Measurements from ENCODE around the gene ZNF184.

ZNF184 gene

DNA sequence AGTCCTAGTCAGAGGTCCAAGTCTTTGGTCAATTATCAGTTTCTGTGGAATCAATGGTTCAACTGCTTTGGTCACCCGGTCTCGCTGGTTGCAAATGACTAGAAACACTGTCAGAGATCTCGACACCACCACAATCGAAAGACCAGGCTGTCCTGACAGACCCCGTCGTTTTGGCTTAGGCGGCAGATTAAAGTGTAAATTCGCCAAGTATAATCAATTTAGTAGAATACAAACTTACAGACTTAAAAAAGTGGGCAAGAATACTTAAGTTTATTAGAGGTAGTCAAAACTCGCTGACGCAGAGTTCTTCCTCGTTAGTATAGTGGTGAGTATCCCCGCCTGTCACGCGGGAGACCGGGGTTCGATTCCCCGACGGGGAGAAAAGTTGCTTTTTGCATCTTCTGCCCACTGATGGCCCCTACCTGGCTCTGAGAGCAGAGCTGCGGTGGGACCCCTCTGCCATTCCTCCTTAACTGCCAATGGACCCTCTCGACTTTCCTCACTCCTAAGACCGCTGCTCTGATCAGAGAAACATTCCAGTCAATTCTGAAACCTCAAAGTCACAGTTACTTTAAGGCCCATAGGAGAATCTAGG lies 30.6 kb upstream of the ZNF184 start:
- Histone ChIP-seq H3K36me3 (ENCODE audit: control insufficient read depth in 5 of 5, insufficient read depth in 5 of 5, low read length in 5 of 5) (no peaks in the 10 kb centered on the region), H3K9ac (ENCODE audit: low read length in 5 of 5) (peak overlapping the region; percentile 19 to 77 (median 39)), H3K27ac (ENCODE audit: low read depth, low read length) (peak overlapping the region; percentile 67), H3K27me3 (ENCODE audit: control insufficient read depth in 5 of 5, insufficient read depth in 4 of 5, low read length in 5 of 5) (no peaks in the 10 kb centered on the region), H3K4me3 (ENCODE audit: low read depth in 1 of 5, low read length in 5 of 5) (peak overlapping the region; percentile 56 to 93 (median 76)), H3K9me3 (ENCODE audit: control insufficient read depth in 5 of 5, low read length in 5 of 5) (no peaks in the 10 kb centered on the region), H3K4me1 (ENCODE audit: control insufficient read depth in 5 of 5, insufficient read depth in 5 of 5, low read length in 5 of 5) (peaks cover 4 to 15% (median 11%) of the 10 kb centered on the region in 5 donors)

- Histone ChIP-seq H3K9ac (ENCODE audit: low read length in 5 of 5) (peak overlapping the region; percentile 19 to 77 (median 39)), H3K9me3 (ENCODE audit: control insufficient read depth in 5 of 5, low read length in 5 of 5) (no peaks in the 10 kb centered on the region), H3K27ac (ENCODE audit: low read depth, low read length) (peak overlapping the region; percentile 67), H3K4me3 (ENCODE audit: low read depth in 1 of 5, low read length in 5 of 5) (peak overlapping the region; percentile 56 to 93 (median 76)), H3K4me1 (ENCODE audit: control insufficient read depth in 5 of 5, insufficient read depth in 5 of 5, low read length in 5 of 5) (peaks cover 4 to 15% (median 11%) of the 10 kb centered on the region in 5 donors), H3K27me3 (ENCODE audit: control insufficient read depth in 5 of 5, insufficient read depth in 4 of 5, low read length in 5 of 5) (no peaks in the 10 kb centered on the region), H3K36me3 (ENCODE audit: control insufficient read depth in 5 of 5, insufficient read depth in 5 of 5, low read length in 5 of 5) (no peaks in the 10 kb centered on the region)
These were observed 29.9 kb upstream of the ZNF184 start for GRCh38 chr6:27502508-27503435.

DNA sequence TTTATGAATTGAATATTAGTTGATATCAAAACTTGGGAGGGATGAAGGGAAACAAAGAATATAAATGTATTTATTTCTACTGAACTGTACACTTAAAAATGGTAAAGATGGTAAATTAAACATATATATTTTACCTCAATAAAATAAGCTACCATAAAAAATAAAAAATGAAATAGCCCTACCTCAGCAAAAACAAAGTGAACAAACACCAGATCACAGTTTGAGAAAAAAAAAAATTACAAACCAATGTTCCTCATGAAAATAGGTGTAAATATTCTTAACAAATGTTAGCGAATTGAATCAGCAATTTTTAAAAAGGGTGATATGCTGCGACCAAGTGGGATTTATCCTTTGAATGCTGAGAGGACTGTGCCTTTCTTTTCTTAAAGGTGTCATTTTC lies 28.3 kb upstream of the ZNF184 start:
- H3K9ac ChIP-seq (ENCODE audit: low read length in 5 of 5): no peak overlapping the region
- H3K4me3 ChIP-seq (ENCODE audit: low read depth in 1 of 5, low read length in 5 of 5): no peak overlapping the region
- no peak overlapping the region for H3K27ac ChIP-seq (ENCODE audit: low read depth, low read length)
- no peaks in the 10 kb centered on the region for H3K9me3 ChIP-seq (ENCODE audit: control insufficient read depth in 5 of 5, low read length in 5 of 5)
- H3K4me1 ChIP-seq (ENCODE audit: control insufficient read depth in 5 of 5, insufficient read depth in 5 of 5, low read length in 5 of 5): peaks cover 4 to 15% (median 11%) of the 10 kb centered on the region in 5 donors
- no peaks in the 10 kb centered on the region for H3K27me3 ChIP-seq (ENCODE audit: control insufficient read depth in 5 of 5, insufficient read depth in 4 of 5, low read length in 5 of 5)
- no peaks in the 10 kb centered on the region for H3K36me3 ChIP-seq (ENCODE audit: control insufficient read depth in 5 of 5, insufficient read depth in 5 of 5, low read length in 5 of 5)

GRCh38 chr6:27500177-27500576 lies 27.3 kb upstream of the ZNF184 start:
- Histone ChIP-seq H3K9me3 (ENCODE audit: control insufficient read depth in 5 of 5, low read length in 5 of 5) (no peaks in the 10 kb centered on the region), H3K36me3 (ENCODE audit: control insufficient read depth in 5 of 5, insufficient read depth in 5 of 5, low read length in 5 of 5) (no peaks in the 10 kb centered on the region), H3K27ac (ENCODE audit: low read depth, low read length) (no peak overlapping the region), H3K27me3 (ENCODE audit: control insufficient read depth in 5 of 5, insufficient read depth in 4 of 5, low read length in 5 of 5) (peaks cover 0 to 4% (median 0%) of the 10 kb centered on the region in 5 donors), H3K9ac (ENCODE audit: low read length in 5 of 5) (no peak overlapping the region), H3K4me3 (ENCODE audit: low read depth in 1 of 5, low read length in 5 of 5) (no peak overlapping the region), H3K4me1 (ENCODE audit: control insufficient read depth in 5 of 5, insufficient read depth in 5 of 5, low read length in 5 of 5) (peaks cover 4 to 22% (median 17%) of the 10 kb centered on the region in 5 donors)

GRCh38 chr6:27495386-27496135 lies 22.7 kb upstream of the ZNF184 start:
- peaks cover 0 to 4% (median 0%) of the 10 kb centered on the region in 5 donors for H3K27me3 ChIP-seq (ENCODE audit: control insufficient read depth in 5 of 5, insufficient read depth in 4 of 5, low read length in 5 of 5)
- H3K27ac ChIP-seq (ENCODE audit: low read depth, low read length): peak overlapping the region; percentile 66
- peak overlapping the region; percentile 54 to 82 (median 71) for H3K9ac ChIP-seq (ENCODE audit: low read length in 5 of 5)

GRCh38 chr6:27494987-27495385 lies 22.1 kb upstream of the ZNF184 start:
- Histone ChIP-seq H3K9ac (ENCODE audit: low read length in 5 of 5) (peak overlapping the region; percentile 54 to 82 (median 71)), H3K9me3 (ENCODE audit: control insufficient read depth in 5 of 5, low read length in 5 of 5) (no peaks in the 10 kb centered on the region), H3K27me3 (ENCODE audit: control insufficient read depth in 5 of 5, insufficient read depth in 4 of 5, low read length in 5 of 5) (peaks cover 0 to 4% (median 0%) of the 10 kb centered on the region in 5 donors), H3K4me3 (ENCODE audit: low read depth in 1 of 5, low read length in 5 of 5) (peak overlapping the region; percentile 60 to 93 (median 75)), H3K36me3 (ENCODE audit: control insufficient read depth in 5 of 5, insufficient read depth in 5 of 5, low read length in 5 of 5) (no peaks in the 10 kb centered on the region), H3K27ac (ENCODE audit: low read depth, low read length) (peak overlapping the region; percentile 66), H3K4me1 (ENCODE audit: control insufficient read depth in 5 of 5, insufficient read depth in 5 of 5, low read length in 5 of 5) (peaks cover 0 to 13% (median 11%) of the 10 kb centered on the region in 5 donors)

More at GRCh38 chr6:27495386-27496135, 22.7 kb upstream of the ZNF184 start:
- Histone ChIP-seq H3K4me1 (ENCODE audit: control insufficient read depth in 5 of 5, insufficient read depth in 5 of 5, low read length in 5 of 5) (peaks cover 0 to 13% (median 11%) of the 10 kb centered on the region in 5 donors), H3K36me3 (ENCODE audit: control insufficient read depth in 5 of 5, insufficient read depth in 5 of 5, low read length in 5 of 5) (no peaks in the 10 kb centered on the region), H3K4me3 (ENCODE audit: low read depth in 1 of 5, low read length in 5 of 5) (peak overlapping the region; percentile 60 to 93 (median 75)), H3K9me3 (ENCODE audit: control insufficient read depth in 5 of 5, low read length in 5 of 5) (no peaks in the 10 kb centered on the region)

DNA sequence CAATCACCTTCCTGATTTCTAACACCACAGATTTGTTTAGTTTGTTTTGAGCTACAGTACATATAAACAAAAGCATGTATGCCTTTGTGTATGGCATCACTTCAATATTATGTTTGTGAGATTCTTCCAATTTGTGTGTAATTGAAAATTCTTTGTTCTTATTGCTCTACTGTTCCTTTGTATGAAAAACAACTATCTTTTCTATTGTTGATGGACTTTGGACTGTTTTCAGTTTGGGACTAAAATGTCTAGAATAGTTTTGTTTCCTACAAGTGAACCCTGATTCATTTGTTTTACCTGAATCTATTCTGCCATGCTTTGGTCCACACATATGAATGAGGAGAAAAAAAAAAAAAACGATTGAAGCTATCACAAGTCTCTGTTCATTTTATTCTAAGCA lies 21.2 kb upstream of the ZNF184 start:
- Histone ChIP-seq H3K9ac (ENCODE audit: low read length in 5 of 5) (no peak overlapping the region), H3K4me1 (ENCODE audit: control insufficient read depth in 5 of 5, insufficient read depth in 5 of 5, low read length in 5 of 5) (peaks cover 0 to 13% (median 11%) of the 10 kb centered on the region in 5 donors)

DNA sequence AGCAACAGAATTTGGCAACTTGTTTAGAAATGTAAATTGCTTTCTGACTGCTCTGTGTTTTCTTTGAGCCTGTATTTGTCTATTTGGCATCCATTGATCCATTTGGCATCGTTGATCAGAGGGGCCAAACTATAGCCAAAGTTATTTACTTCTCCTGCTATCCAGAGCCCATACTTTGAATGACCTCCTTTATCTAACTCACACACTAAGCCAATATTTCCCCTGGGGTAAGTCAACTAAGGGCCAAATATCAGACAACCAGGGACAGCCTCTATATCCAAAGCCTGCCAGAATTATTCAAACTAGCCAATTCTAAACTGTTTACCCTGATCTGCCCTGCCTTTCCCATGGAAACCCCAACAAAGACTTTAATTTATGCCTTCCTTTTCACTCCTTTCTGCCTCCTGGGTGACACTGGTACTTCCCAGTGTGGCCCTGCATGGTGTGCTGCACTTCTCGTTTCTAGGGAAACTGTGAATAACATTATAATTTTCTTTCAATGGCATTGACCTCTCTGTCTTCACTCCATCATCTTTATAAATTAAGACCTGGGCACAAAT lies 19.8 kb upstream of the ZNF184 start:
- no peaks in the 10 kb centered on the region for H3K9me3 ChIP-seq (ENCODE audit: control insufficient read depth in 5 of 5, low read length in 5 of 5)
- peaks cover 0 to 13% (median 11%) of the 10 kb centered on the region in 5 donors for H3K4me1 ChIP-seq (ENCODE audit: control insufficient read depth in 5 of 5, insufficient read depth in 5 of 5, low read length in 5 of 5)
- H3K9ac ChIP-seq (ENCODE audit: low read length in 5 of 5): no peak overlapping the region
- H3K36me3 ChIP-seq (ENCODE audit: control insufficient read depth in 5 of 5, insufficient read depth in 5 of 5, low read length in 5 of 5): no peaks in the 10 kb centered on the region
- peaks cover 0 to 4% (median 0%) of the 10 kb centered on the region in 5 donors for H3K27me3 ChIP-seq (ENCODE audit: control insufficient read depth in 5 of 5, insufficient read depth in 4 of 5, low read length in 5 of 5)
- H3K27ac ChIP-seq (ENCODE audit: low read depth, low read length): no peak overlapping the region
- no peak overlapping the region for H3K4me3 ChIP-seq (ENCODE audit: low read depth in 1 of 5, low read length in 5 of 5)

More for the DNA sequence above, 21.2 kb upstream of the ZNF184 start:
- H3K36me3 ChIP-seq (ENCODE audit: control insufficient read depth in 5 of 5, insufficient read depth in 5 of 5, low read length in 5 of 5): no peaks in the 10 kb centered on the region
- no peak overlapping the region for H3K4me3 ChIP-seq (ENCODE audit: low read depth in 1 of 5, low read length in 5 of 5)
- H3K9me3 ChIP-seq (ENCODE audit: control insufficient read depth in 5 of 5, low read length in 5 of 5): no peaks in the 10 kb centered on the region
- peaks cover 0 to 4% (median 0%) of the 10 kb centered on the region in 5 donors for H3K27me3 ChIP-seq (ENCODE audit: control insufficient read depth in 5 of 5, insufficient read depth in 4 of 5, low read length in 5 of 5)
- no peak overlapping the region for H3K27ac ChIP-seq (ENCODE audit: low read depth, low read length)

DNA sequence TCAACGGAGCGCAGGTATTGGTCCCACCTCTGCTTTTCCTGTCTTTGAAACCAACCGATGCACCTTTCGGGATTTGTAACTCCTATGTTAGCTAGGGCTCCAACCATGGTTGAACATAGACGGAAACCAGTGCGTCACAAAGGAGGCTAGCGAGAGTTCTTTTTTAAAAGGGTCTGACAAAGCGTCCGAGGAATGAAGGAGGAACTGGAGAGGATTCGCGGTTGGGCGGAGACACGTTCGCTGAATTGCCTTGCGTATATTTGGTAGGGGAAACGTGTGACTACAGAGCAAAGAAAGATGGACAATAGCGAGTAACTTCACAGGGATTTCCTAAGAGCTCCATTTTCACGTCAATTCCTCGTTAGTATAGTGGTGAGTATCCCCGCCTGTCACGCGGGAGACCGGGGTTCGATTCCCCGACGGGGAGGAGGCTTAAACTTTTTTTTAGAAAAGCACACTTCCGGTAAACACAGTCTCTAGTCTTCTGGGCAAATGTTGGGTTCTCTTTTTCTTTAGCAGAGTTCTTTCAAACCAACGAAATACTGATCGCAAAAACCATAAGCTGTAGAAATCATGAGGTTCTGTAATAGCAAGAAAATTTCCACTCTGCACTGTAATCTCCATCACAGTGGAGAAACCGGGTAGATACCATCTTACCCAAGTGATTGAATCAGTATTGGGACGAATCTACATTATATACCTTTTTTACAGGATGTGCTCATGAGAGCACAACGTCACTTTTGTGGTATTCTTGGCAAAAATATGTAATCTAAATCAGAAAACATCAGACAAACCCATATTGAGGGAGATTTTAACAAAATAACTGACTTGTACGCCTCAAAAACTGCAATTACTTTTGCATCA lies 6.6 kb upstream of the ZNF184 start:
- peak overlapping the region; percentile 84 to 99 (median 96) for H3K9ac ChIP-seq (ENCODE audit: low read length in 5 of 5)
- peaks cover 2 to 16% (median 10%) of the 10 kb centered on the region in 5 donors for H3K4me1 ChIP-seq (ENCODE audit: control insufficient read depth in 5 of 5, insufficient read depth in 5 of 5, low read length in 5 of 5)
- peak overlapping the region; percentile 74 to 98 (median 92) for H3K4me3 ChIP-seq (ENCODE audit: low read depth in 1 of 5, low read length in 5 of 5)
- no peaks in the 10 kb centered on the region for H3K36me3 ChIP-seq (ENCODE audit: control insufficient read depth in 5 of 5, insufficient read depth in 5 of 5, low read length in 5 of 5)
- H3K27ac ChIP-seq (ENCODE audit: low read depth, low read length): peak overlapping the region; percentile 99
- no peaks in the 10 kb centered on the region for H3K27me3 ChIP-seq (ENCODE audit: control insufficient read depth in 5 of 5, insufficient read depth in 4 of 5, low read length in 5 of 5)
- no peaks in the 10 kb centered on the region for H3K9me3 ChIP-seq (ENCODE audit: control insufficient read depth in 5 of 5, low read length in 5 of 5)

Measured in subcutaneous abdominal adipose tissue (tissue), 5 donors.